GM23248 (cell line): Measurements from ENCODE around the gene PSMF1.

ENCODE experiments used
- EZH2 ChIP-seq: fragments of 200-600 bp; sonication (generic); IDR thresholded peaks from 2 replicates; pipeline ENCODE4 v1.6.1; 2018; ENCODE audit warnings: antibody characterized with exemption, mild to moderate bottlenecking; ENCODE audit not compliant: insufficient read depth, poor library complexity, severe bottlenecking
- EZH2phosphoT487 ChIP-seq: fragments of 200-600 bp; sonication (generic); IDR thresholded peaks from 2 replicates; pipeline ENCODE4 v1.6.1; 2018; ENCODE audit warnings: antibody characterized with exemption, moderate library complexity, mild to moderate bottlenecking, low read depth; ENCODE audit not compliant: insufficient read depth

- TF ChIP-seq EZH2 (no peak), EZH2phosphoT487 (no peak)
Observed at GRCh38 chr20:1086277-1087213, 31.9 kb upstream of the PSMF1 start.
